GM19438 (cell line): ENCODE data around the gene ZBTB44.
"Not testable (repeated sequence)": the region's sequence is repeated elsewhere in the genome, so short reads cannot be mapped to it uniquely, and the experiment has no call there.

ENCODE experiments used
- ATAC-seq: cut with Tn5 transposase; IDR thresholded peaks from one replicate; pipeline ENCODE4 v1.9.1; 2021; ENCODE audit warnings: low read depth; ENCODE audit not compliant: unreplicated experiment

The ZBTB44 gene

DNA sequence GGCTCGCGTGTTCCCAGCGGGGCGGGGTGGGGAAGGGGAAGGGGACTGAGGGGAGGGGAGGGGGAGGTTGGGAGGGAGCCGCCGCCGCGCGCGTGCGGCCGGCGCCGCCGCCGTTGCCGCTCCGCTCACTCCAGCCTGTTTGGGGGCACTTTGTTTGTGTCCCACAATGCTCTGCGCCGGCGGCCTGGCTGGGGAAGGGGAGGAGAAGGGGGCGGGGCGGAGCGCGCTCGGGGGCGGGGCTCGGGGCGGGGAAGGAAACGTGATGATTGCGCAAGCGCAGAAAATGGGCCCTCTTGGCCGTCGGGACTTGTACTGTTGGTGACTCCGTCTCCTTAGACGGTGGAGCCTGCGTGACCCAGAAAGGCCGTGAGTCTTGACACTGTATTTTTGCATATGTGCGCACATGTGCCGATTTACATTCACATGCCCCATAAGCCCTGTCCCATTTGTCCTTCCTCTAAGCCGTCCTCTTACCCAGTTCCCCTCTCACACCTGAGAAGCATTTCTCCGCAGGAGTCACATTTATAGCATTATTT lies at the start of gene ZBTB44:
Gene ZBTB44 (minus strand): TSS at position 168 of the 536 bp plus-strand sequence. CDS start 53,044 bp downstream, outside the sequence.
- peak; percentile 58 for ATAC-seq

GRCh38 chr11:130359419-130359818 lies 44.7 kb upstream of the ZBTB44 start:
- no peak for ATAC-seq

DNA sequence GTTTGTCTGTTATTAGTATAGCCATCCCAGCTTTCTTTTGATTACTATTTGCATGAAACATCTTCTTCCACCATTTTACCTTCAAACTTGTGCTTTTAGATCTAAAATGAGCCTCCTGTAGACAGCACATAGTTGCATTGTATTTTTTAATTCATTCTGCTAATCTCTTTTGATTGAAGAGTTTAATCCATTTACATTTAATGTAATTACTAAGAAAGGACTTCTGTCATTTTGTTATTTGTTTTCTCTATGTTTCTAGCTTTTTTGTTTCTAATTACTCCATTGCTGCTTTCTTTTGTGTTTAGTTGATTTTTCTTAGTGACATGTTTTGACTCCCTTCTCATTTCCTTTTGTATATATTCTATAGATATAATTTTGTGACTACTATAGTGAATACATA lies 43.7 kb upstream of the ZBTB44 start:
- no peak for ATAC-seq

DNA sequence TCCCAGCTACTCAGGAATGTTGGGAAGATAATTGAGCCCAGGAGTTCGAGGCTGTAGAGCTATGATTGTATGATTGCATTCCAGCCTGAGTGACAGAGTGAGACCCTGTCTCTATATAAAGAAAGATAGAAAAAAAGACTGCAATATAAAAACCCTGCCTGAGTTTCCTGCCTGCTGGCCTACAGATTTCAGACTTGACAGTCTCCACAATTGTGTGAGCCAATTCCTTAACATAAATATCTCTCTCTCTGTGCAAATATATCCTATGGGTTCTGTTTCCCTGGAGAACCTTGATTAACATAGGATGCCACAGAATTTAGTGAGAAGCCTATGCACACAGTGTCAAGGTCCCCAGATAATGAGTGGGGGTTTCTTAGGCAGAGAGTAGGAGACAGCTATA lies 32.5 kb upstream of the ZBTB44 start:
- no peak for ATAC-seq

DNA sequence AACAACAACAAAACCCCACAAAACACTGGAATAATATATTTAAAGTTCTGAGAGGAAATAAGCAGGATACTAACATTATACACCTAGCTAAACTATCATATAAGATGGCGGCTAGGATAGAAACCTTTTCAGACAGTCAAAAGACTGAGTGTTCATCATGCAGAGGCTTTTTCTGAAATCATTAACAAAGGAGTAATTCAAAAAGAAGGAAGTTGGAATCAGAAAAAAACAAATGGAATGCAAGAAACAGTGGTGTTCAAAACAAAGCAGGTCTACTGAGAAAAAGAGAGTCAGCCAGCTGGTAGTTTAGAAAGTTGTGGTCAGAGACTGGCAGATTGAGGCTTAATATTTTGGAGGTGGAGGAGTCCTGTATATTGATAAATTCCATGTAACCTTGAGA lies 30.1 kb upstream of the ZBTB44 start:
- ATAC-seq, result no peak

GRCh38 chr11:130340671-130341319 lies 26.1 kb upstream of the ZBTB44 start:
- ATAC-seq, result no peak

GRCh38 chr11:130338667-130339066 lies 23.9 kb upstream of the ZBTB44 start:
- ATAC-seq, result no peak

- no peak for ATAC-seq
Observed at GRCh38 chr11:130337281-130338089, 22.8 kb upstream of the ZBTB44 start.

GRCh38 chr11:130331397-130331796 lies 16.7 kb upstream of the ZBTB44 start:
- not testable (repeated sequence) for ATAC-seq

DNA sequence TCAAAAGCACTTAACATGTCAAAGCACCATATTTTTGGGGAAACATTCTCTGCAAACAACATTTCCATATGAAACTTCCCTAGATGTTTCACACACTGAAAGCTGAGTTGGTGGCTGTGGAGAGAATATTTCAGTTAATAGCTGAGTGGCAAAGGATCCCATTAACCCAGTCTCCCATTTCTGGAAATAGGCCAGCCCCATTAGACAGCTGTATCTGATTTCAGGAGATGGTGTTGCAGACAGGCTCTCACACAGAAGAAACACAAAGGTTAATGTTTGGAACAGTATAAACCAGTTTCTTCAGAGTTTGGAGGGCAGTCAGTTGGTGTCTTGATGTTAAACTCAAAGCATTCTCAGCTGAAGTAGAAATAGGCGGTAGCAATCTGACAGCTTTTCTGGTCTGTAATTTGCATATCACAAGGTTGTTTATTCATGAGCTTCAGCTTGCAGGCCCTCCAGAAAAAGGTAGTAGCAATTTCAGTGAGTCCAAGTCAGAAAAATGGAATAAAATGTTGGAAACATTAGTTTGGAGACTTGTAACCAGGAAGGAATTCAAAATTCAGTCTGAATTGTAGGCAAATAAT lies 15.5 kb upstream of the ZBTB44 start:
- ATAC-seq, result no peak

- no peak for ATAC-seq
Observed at GRCh38 chr11:130328420-130328819, 13.7 kb upstream of the ZBTB44 start.

DNA sequence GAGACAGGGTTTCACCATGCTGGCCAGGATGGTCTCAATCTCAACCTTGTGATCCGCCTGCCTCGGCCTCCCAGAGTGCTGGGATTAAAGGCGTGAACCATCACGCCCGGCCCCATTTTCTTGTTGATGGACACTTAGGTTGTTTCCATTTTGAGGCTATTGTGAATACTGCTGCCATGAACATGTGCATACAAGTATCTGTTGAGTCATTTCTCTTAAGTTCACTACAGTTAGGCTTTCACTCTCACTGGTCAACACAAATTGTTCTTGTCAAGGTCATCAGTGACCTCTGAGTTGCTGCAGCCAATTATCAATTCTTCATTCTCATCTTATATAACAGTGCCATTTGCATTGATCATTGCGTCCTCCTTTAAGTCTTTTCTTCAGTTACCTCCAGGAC lies 13.0 kb upstream of the ZBTB44 start:
- ATAC-seq, result no peak

DNA sequence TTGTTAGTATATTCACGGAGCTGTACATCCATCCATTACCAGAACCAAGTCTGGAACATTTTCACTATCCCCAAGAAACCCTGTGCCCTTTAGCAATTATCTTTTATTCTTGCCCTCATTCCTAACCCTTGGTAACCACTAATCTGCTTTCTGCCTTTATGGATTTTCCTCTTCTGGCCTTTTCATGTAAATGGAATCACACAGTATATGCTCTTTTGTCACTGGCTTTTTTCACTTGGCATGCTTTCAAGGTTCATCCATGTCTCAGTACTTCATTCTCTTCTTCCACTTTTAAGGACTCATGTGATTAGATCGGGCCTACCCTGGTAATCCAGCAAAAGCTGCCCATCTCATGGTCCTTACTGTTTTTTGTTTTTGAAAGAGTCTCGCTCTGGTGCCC lies 11.0 kb upstream of the ZBTB44 start:
- no peak for ATAC-seq

DNA sequence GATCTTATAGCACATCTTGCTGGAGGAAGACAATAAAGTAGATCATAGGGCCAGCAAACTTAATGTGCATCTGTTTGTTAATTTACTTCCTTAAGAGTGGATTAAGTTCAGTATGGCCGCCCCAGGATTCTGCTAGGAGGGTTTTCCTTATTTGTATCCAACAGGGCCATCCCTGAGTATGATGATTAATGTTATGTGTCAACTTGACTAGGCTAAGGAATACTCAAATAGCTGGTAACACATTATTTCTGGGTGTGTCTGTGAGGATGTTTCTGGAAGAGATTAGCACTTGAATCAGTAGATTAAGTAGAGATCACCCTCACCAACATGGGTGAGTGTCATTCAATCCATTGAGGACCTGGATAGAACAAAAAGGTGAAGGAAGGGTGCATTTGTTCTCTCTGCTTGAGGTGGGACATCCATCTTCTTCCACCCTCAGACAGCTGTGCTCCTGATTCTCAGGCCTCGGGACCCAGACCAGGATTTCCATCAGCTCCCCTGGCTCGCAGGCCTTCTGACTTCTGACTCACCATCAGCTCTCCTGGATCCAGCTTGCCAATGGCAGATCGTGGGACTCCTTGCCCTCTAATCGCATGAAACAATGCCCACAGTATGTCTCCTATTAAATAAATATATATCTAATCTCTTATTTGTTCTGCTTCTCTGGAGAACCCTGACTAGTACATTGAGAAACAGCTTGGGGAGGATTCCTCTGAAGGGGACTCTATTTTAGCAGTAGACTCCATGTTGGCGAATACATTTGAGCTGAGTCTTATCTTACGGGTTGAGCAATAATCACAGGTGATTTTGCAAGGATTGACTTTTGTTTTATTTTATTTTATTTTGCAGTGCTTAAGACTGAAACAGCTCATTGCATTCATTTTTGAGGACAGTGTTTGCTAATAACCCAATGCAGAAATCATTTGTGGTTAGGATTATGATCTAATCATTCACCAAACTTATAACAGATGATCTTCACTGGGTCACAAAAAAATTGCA lies 9.0 kb upstream of the ZBTB44 start:
- ATAC-seq, result no peak

DNA sequence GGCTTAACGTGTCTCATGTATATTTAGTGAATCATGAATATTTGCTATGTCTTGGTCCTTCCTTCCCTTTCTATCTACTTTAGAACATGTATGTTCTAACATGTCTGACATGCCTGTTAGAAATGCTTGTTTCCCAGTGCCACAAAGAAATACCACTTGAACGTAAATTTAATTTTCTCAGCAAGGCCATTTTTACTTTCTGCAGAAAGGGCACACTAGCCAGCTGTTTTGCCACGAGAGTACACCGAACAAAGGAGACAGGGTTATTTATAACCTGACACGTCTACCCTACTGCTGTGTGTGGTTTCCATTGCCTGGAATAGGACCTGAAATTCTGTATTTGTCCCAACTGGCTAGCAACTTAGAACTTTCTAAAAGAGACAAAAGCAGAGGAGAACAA lies 7.4 kb upstream of the ZBTB44 start:
- ATAC-seq, result no peak

DNA sequence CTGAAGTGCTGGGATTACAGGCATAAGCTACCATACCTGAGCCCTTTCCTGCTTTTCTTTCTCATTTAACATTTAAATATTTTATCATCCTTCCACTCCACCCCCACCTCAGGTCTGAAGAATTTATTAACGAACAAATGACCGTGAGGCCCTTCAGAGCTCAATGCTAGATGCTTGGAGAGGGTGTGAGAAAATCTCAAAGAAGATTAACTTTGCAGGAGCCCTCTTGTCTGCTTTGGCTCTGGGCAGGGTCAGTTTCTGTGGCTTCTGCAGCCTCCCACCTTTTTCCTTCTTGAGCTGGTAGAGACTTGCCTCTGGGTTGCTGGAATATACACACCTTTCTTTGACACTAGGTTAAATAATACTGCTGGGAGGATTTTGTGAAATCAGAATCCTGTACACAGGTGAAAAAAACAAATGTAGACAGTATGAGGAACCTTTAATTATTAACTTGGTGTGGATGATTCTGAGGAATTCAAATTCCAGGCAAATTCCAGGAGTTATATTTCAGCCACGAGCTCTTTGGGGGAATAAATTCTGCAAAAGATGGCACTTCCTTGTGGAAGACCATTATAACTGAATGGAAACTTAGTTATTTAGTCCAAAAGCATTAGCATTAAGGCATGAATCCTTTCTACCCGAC lies 3.4 kb upstream of the ZBTB44 start:
- no peak for ATAC-seq

DNA sequence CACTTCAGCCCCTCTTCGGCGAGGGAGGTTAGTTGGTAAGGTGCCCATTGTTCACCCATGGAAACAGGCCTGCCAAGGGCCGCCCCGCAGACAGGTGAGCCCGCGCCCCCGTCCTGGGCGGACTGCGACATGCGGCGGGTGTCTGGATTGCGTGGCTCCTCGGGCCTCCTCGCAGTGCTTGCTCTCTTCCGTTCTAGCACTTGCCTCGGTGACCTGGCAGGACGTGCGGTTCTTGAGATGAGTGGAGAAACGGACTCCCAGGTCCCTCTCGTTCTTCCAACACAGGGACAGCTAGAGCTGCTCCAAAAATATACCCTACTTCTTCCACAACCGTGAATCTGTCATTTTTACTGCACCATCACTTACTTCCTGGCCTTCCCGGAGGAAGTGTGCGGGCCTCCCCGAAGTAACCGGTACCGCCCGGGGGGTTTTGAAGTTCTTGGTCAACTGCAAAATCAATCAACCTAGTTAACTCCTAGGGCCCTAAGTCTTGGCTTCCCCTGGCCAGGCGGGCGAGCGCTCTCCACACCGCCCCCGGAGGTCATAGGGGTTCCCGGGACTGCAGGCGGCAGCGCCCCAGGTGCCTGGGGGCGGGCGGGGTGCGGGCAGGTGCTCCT lies 745 bp upstream of the ZBTB44 start:
- peak; percentile 39 for ATAC-seq

DNA sequence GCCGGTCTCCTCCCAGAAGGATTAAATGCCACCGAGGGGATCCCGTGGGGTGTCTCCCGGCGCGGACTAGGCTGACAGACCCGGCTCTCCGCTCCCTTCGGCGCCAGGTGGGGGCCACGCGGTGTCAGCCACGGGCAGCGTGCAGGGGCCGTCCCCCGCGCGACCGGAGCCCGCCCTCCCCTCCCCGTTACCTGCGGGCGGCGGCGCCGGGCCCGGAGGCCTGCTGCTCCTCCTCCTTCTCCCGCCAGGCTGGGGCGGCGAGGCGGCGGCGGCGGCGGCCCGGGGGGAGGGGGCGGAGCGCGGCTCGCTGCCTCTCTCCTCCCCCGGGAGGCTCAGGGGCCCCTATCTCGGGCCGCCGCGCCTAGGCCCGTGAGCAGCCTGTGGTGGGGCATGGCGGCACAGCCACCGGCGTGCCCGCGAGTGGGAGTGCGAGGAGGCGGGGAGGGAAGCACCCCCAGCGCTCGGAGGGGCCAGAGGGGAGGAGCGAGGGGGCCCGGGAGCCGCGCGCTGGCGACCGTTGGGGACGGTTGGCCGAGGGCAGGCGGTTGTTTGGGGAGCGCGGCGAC lies 450 bp downstream of the ZBTB44 start:
- peak; percentile 42 for ATAC-seq
